ENCODE results near the gene SPP1. TPM values are rescaled to one million over a fixed set of nuclear protein-coding genes. Genes with fewer than 3 reads are reported as not detected.

The SPP1 gene
- total and polyA plus RNA-seq, 7 donors = 3.0 to 47.8 (median 30.4) TPM

DNA sequence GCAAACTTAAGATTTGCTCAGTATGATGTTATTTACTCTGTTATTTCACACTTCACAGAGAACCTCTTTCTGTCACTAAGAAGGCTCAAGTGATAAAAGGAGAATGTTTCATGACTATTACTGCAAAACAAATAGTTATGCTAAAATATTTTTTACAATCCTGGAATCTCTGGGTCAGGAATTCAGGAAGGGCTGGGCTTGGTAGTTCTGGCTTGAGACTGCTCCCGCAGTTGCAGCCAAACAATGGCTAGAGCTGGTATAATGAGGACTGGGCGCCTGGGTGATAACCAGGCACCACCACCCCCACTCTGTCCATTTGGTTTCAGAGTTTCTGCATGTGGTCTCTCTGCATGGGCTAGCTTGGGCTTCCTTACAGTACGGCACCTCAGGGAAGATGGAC is 28.7 kb upstream of the SPP1 start:
- 92 to 95% methylated on average over 3 of the region's 3 CpGs for WGBS, 2 donors
- no peaks in the 10 kb centered on the region for H3K36me3 ChIP-seq
- no peak for DNase-seq
- intact Hi-C loops (cut with DNase I) = no loop called here
- H3K4me3 ChIP-seq = no peak overlapping the region
- H3K27me3 ChIP-seq = no peaks in the 10 kb centered on the region
- H3K4me1 ChIP-seq = peaks cover 0 to 8% (median 2%) of the 10 kb centered on the region in 4 donors
- no peak overlapping the region for H3K27ac ChIP-seq
- TF ChIP-seq EP300 (IDR thresholded peaks at IDR 0.05) (no peak), POLR2AphosphoS5 (IDR thresholded peaks at IDR 0.05) (no peak), POLR2A (IDR thresholded peaks at IDR 0.05) (no peak)
- TF ChIP-seq, protein P1, sequence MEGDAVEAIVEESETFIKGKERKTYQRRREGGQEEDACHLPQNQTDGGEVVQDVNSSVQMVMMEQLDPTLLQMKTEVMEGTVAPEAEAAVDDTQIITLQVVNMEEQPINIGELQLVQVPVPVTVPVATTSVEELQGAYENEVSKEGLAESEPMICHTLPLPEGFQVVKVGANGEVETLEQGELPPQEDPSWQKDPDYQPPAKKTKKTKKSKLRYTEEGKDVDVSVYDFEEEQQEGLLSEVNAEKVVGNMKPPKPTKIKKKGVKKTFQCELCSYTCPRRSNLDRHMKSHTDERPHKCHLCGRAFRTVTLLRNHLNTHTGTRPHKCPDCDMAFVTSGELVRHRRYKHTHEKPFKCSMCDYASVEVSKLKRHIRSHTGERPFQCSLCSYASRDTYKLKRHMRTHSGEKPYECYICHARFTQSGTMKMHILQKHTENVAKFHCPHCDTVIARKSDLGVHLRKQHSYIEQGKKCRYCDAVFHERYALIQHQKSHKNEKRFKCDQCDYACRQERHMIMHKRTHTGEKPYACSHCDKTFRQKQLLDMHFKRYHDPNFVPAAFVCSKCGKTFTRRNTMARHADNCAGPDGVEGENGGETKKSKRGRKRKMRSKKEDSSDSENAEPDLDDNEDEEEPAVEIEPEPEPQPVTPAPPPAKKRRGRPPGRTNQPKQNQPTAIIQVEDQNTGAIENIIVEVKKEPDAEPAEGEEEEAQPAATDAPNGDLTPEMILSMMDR (IDR thresholded peaks at IDR 0.05) = no peak
- H3K9me3 ChIP-seq = no peaks in the 10 kb centered on the region

DNA sequence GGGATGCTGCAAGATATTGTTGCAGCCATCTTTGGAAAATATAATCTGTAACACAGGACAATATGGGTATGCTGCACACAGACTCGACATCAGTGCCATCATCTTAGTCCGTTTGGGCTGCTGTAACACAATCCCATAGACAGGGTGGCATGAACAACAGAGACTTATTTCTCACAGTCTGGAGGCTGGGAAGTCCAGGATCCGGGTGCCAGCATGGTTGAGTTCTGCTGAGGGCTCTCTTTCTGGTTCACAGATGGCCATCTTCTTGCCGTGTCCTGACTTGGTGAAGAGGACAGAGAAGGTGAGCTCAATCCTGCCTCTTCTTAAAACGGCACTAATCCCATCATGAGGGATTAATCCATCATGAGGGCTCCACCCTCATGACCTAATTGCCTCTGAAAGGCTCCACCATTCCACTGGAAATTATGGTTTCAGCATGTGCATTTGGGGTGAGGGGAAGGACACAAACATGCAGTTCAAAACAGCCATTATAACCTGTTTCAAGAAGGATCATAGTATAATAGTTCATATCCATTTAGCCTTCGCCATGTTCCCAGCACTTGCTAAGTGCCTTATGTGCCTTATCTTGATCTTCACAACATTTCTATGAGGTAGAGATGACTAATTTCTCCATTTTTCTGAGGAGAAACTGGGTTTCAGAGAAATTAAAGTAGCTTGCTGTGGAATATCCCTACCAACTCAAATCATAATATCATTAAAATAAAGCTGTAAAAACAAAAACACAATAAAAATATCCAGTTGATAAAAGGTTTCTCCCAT is 27.9 kb upstream of the SPP1 start:
- TF ChIP-seq POLR2AphosphoS5 (IDR thresholded peaks at IDR 0.05) = no peak
- TF ChIP-seq EP300 (IDR thresholded peaks at IDR 0.05) = no peak
- TF ChIP-seq, protein P1 (IDR thresholded peaks at IDR 0.05) = no peak
- no peak for TF ChIP-seq POLR2A (IDR thresholded peaks at IDR 0.05)
- H3K9me3 ChIP-seq = no peaks in the 10 kb centered on the region
- H3K27ac ChIP-seq = no peak overlapping the region
- H3K27me3 ChIP-seq = no peaks in the 10 kb centered on the region
- H3K36me3 ChIP-seq = no peaks in the 10 kb centered on the region
- H3K4me3 ChIP-seq = no peak overlapping the region
- no peak for DNase-seq
- intact Hi-C loops (cut with DNase I) = no loop called here
- H3K4me1 ChIP-seq = peaks cover 0 to 8% (median 2%) of the 10 kb centered on the region in 4 donors
- 75 to 82% methylated on average over 6 of the region's 6 CpGs for WGBS, 2 donors

DNA sequence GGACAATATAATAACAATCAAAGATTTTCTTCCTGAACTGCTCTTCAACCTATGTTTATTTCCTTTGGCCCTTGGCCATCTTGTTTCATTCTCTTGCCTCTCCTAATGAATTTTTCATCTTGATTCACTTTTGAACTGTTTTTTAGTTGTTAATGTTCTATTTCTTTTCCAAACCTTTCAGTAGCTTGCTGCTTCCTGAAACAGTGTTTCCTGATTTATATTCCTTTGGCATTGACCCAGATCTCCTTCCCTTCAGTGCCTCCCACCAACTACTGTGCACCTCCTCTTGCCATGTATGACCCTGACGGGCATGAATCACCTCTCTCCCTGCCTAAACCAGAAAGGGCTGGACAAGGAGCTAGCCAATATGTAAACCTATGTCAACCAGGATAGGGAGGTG is 25.6 kb upstream of the SPP1 start:
- H3K4me3 ChIP-seq = no peak overlapping the region
- H3K9me3 ChIP-seq = no peaks in the 10 kb centered on the region
- intact Hi-C loops (cut with DNase I) = no loop called here
- peaks cover 0 to 8% (median 2%) of the 10 kb centered on the region in 4 donors for H3K4me1 ChIP-seq
- TF ChIP-seq POLR2A (IDR thresholded peaks at IDR 0.05) (no peak), POLR2AphosphoS5 (IDR thresholded peaks at IDR 0.05) (no peak), EP300 (IDR thresholded peaks at IDR 0.05) (no peak)
- TF ChIP-seq, protein P1 (IDR thresholded peaks at IDR 0.05) = no peak
- H3K36me3 ChIP-seq = no peaks in the 10 kb centered on the region
- no peak for DNase-seq
- H3K27ac ChIP-seq = no peak overlapping the region
- 11 to 52% methylated on average over 1 of the region's 1 CpG for WGBS, 2 donors
- H3K27me3 ChIP-seq = no peaks in the 10 kb centered on the region

DNA sequence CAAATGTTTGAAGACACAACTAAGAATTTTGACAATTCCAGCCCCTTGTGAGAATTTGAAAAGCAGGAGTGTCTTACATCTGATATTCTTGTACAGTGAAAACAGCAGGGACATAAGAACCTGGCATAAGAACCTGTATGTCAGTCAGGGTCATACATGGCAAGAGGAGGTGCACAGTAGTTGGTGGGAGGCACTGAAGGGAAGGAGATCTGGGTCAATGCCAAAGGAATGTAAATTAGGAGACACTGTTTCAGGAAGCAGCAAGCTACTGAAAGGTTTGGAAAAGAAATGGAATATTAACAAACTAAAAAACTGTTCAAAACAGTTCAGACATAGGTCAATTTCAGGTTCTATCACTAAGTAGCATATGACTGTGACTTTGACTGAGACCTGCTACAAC is 25.0 kb upstream of the SPP1 start:
- Histone ChIP-seq H3K27me3 (no peaks in the 10 kb centered on the region), H3K27ac (no peak overlapping the region), H3K4me3 (no peak overlapping the region), H3K36me3 (no peaks in the 10 kb centered on the region), H3K4me1 (peaks cover 0 to 8% (median 2%) of the 10 kb centered on the region in 4 donors), H3K9me3 (no peaks in the 10 kb centered on the region)
- TF ChIP-seq EP300 (IDR thresholded peaks at IDR 0.05) = no peak
- no peak for TF ChIP-seq POLR2AphosphoS5 (IDR thresholded peaks at IDR 0.05)
- intact Hi-C loops (cut with DNase I) = no loop called here
- no peak for DNase-seq

DNA sequence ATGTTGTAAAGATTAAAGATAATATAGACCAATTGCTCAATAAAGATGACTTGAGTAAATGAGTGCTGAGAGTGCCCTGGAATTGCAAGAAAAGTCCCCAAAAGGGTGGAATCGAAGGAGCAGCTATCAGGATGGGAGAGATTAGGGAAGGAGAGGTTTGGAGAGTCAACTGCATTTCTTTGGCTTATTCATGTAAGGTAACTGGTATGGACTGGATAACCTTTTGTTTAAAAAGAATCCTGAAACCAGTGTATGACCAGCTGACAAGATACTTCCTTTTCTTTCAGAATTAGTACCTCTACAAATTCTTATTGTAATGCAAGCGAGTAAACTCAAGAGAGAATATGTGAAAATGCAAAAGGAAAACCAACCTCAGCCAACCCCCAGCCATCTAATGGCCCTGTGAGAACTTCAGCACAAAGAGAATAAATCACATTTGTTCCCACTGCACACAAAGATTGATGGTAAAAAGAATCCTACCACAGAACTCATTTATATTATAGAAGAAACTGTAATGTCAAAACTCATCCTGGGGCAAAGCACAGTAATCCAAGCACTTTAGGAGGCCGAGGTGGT is 24.5 kb upstream of the SPP1 start:
- Histone ChIP-seq H3K4me3 (no peak overlapping the region), H3K36me3 (no peaks in the 10 kb centered on the region), H3K4me1 (peaks cover 0 to 8% (median 2%) of the 10 kb centered on the region in 4 donors), H3K9me3 (no peaks in the 10 kb centered on the region), H3K27ac (no peak overlapping the region), H3K27me3 (no peaks in the 10 kb centered on the region)
- WGBS, 2 donors = 71 to 88% methylated on average over 3 of the region's 3 CpGs
- no peak for DNase-seq
- TF ChIP-seq POLR2AphosphoS5 (IDR thresholded peaks at IDR 0.05) (no peak), POLR2A (IDR thresholded peaks at IDR 0.05) (no peak), EP300 (IDR thresholded peaks at IDR 0.05) (no peak)
- TF ChIP-seq, protein P1 (IDR thresholded peaks at IDR 0.05) = no peak
- intact Hi-C loops (cut with DNase I) = no loop called here

Data from sigmoid colon (tissue), 7 donors.